H9 (cell line): ENCODE results near the gene NOL9. TPM values are rescaled to one million over a fixed set of nuclear protein-coding genes. Genes with fewer than 3 reads are reported as not detected.
A peak's percentile ranks its signal among the peaks of the same experiment; 100 is the strongest.

Experiments used
- DNase-seq: peaks from one replicate; pipeline ENCODE4 v3.0.0-alpha.2; 2017
- H2AFZ ChIP-seq: one replicate; pipeline ENCODE4 v1.6.1; 2013; ENCODE audit warnings: mild to moderate bottlenecking, low read length, control low read depth, moderate library complexity
- H2AK5ac ChIP-seq: 2 replicates; pipeline ENCODE4 v1.6.1; 2013; ENCODE audit warnings: low read length, control low read depth, mixed read lengths; ENCODE audit not compliant: insufficient read length
- H2BK120ac ChIP-seq: one replicate; pipeline ENCODE4 v1.6.1; 2013; ENCODE audit warnings: low read depth, mild to moderate bottlenecking, low read length, control low read depth, inconsistent platforms; ENCODE audit not compliant: poor library complexity, severe bottlenecking
- H2BK12ac ChIP-seq: 2 replicates; pipeline ENCODE4 v1.6.1; 2013; ENCODE audit warnings: low read length, control low read depth, mixed read lengths, low read depth; ENCODE audit not compliant: insufficient read length
- H2BK15ac ChIP-seq: 2 replicates; pipeline ENCODE4 v1.6.1; 2013; ENCODE audit warnings: low read depth, low read length, control low read depth
- H2BK20ac ChIP-seq: one replicate; pipeline ENCODE4 v1.6.1; 2013; ENCODE audit warnings: low read depth, mild to moderate bottlenecking, low read length, control low read depth, inconsistent platforms; ENCODE audit not compliant: poor library complexity, severe bottlenecking
- H2BK5ac ChIP-seq: 2 replicates; pipeline ENCODE4 v1.6.1; 2013; ENCODE audit warnings: low read length, control low read depth, mixed read lengths; ENCODE audit not compliant: insufficient read length
- H3K14ac ChIP-seq: 2 replicates; pipeline ENCODE4 v1.6.1; 2013; ENCODE audit warnings: low read length, control low read depth; ENCODE audit not compliant: insufficient read depth
- H3K18ac ChIP-seq: 2 replicates; pipeline ENCODE4 v1.6.1; 2013; ENCODE audit warnings: low read depth, mild to moderate bottlenecking, mixed read lengths, low read length, control low read depth; ENCODE audit not compliant: insufficient read length
- H3K23ac ChIP-seq: 2 replicates; pipeline ENCODE4 v1.6.1; 2013; ENCODE audit warnings: low read length, control low read depth, mixed read lengths, low read depth; ENCODE audit not compliant: insufficient read length
- H3K23me2 ChIP-seq: 2 replicates; pipeline ENCODE4 v1.6.1; 2013; ENCODE audit warnings: low read depth, mild to moderate bottlenecking, mixed read lengths, low read length, control low read depth; ENCODE audit not compliant: insufficient read length, poor library complexity, severe bottlenecking
- H3K27ac ChIP-seq: 2 replicates; pipeline ENCODE4 v1.5.1; 2013; ENCODE audit warnings: low read length, control low read depth, mixed read lengths, low read depth; ENCODE audit not compliant: insufficient read length
- H3K27me3 ChIP-seq: 2 replicates; pipeline ENCODE4 v1.6.1; 2013; ENCODE audit warnings: low read length, control low read depth, inconsistent platforms; ENCODE audit not compliant: insufficient read depth
- H3K4ac ChIP-seq: 2 replicates; pipeline ENCODE4 v1.6.1; 2013; ENCODE audit warnings: low read depth, mild to moderate bottlenecking, control low read depth, inconsistent platforms, low read length, moderate library complexity
- H3K4me1 ChIP-seq: 2 replicates; pipeline ENCODE4 v1.6.1; 2013; ENCODE audit warnings: low read length, control low read depth, inconsistent platforms; ENCODE audit not compliant: insufficient read depth
- H3K4me2 ChIP-seq: 2 replicates; pipeline ENCODE4 v1.6.1; 2013; ENCODE audit warnings: low read length, control low read depth, mixed read lengths; ENCODE audit not compliant: insufficient read length, insufficient read depth
- H3K56ac ChIP-seq: 2 replicates; pipeline ENCODE4 v1.6.1; 2013; ENCODE audit warnings: low read depth, mild to moderate bottlenecking, mixed read lengths, low read length, control low read depth; ENCODE audit not compliant: insufficient read length
- H3K79me1 ChIP-seq: 2 replicates; pipeline ENCODE4 v1.6.1; 2013; ENCODE audit warnings: low read depth, mild to moderate bottlenecking, moderate library complexity, low read length, control low read depth, inconsistent platforms; ENCODE audit not compliant: insufficient read depth, poor library complexity, severe bottlenecking
- H3K79me2 ChIP-seq: 2 replicates; pipeline ENCODE4 v1.6.1; 2013; ENCODE audit warnings: low read length, control low read depth, inconsistent platforms; ENCODE audit not compliant: insufficient read depth
- H3K9ac ChIP-seq: 2 replicates; pipeline ENCODE4 v1.6.1; 2013; ENCODE audit warnings: low read length, control low read depth, mixed read lengths; ENCODE audit not compliant: insufficient read length; ENCODE audit errors: extremely low read depth
- H3K9me3 ChIP-seq: one replicate; pipeline ENCODE4 v1.6.1; 2013; ENCODE audit warnings: low read depth, low read length, inconsistent platforms; ENCODE audit not compliant: control insufficient read depth
- H3T11ph ChIP-seq: one replicate; pipeline ENCODE4 v1.6.1; 2013; ENCODE audit warnings: mild to moderate bottlenecking, low read length, control low read depth, inconsistent platforms
- H4K20me1 ChIP-seq: one replicate; pipeline ENCODE4 v1.6.1; 2013; ENCODE audit not compliant: control insufficient read depth, insufficient read length, insufficient read depth
- H4K5ac ChIP-seq: 2 replicates; pipeline ENCODE4 v1.6.1; 2013; ENCODE audit warnings: low read depth, mild to moderate bottlenecking, mixed read lengths, low read length, control low read depth; ENCODE audit not compliant: insufficient read length
- H4K8ac ChIP-seq: replicated peaks from 2 replicates; pipeline ENCODE4 v1.6.1; 2013; ENCODE audit warnings: low read length, control low read depth, mixed read lengths, low read depth; ENCODE audit not compliant: insufficient read length
- H4K91ac ChIP-seq: 2 replicates; pipeline ENCODE4 v1.6.1; 2013; ENCODE audit warnings: low read depth, mild to moderate bottlenecking, moderate library complexity, mixed read lengths, low read length, control low read depth; ENCODE audit not compliant: insufficient read length
- H3K27ac Mint-ChIP-seq, 3 experiments: 2 replicates in 2 of 3; 3 replicates in 1 of 3; pipeline ENCODE4 v1.8.0; 2020 to 2021; ENCODE audit warnings: mixed read lengths in 3 of 3, mild to moderate bottlenecking in 1 of 3, moderate library complexity in 1 of 3
- H3K27me3 Mint-ChIP-seq: 2 replicates; pipeline ENCODE4 v1.8.0; 2021; ENCODE audit warnings: low read depth, mild to moderate bottlenecking, moderate library complexity, mixed read lengths
- H3K36me3 Mint-ChIP-seq, 3 experiments: 2 replicates in 2 of 3; 3 replicates in 1 of 3; pipeline ENCODE4 v1.8.0; 2020 to 2021; ENCODE audit warnings: low read depth in 3 of 3, mixed read lengths in 3 of 3; ENCODE audit not compliant: insufficient read depth in 1 of 3
- H3K4me1 Mint-ChIP-seq, 2 experiments: 2 replicates each; pipeline ENCODE4 v1.8.0; 2020; ENCODE audit warnings: mixed read lengths in 2 of 2
- H3K4me3 Mint-ChIP-seq, 2 experiments: 2 replicates in 1 of 2; 3 replicates in 1 of 2; pipeline ENCODE4 v1.8.0; 2020 to 2021; ENCODE audit warnings: mild to moderate bottlenecking in 2 of 2, mixed read lengths in 2 of 2, moderate library complexity in 1 of 2
- H3K9me3 Mint-ChIP-seq, 2 experiments: 2 replicates in 1 of 2; 3 replicates in 1 of 2; pipeline ENCODE4 v1.8.0; 2020; ENCODE audit warnings: mild to moderate bottlenecking in 2 of 2, mixed read lengths in 2 of 2, moderate library complexity in 1 of 2
- CTCF ChIP-seq: fragments of 200-600 bp; sonication (generic); conservative IDR thresholded peaks from 3 replicates; pipeline ENCODE4 v1.8.0; 2021; ENCODE audit warnings: antibody characterized with exemption, mild to moderate bottlenecking
- WGBS: extraction: QIAGEN DNeasy Blood & Tissue Kit; methylation state at CpG from one replicate; pipeline ENCODE4 v1.1.7; 2013; ENCODE audit warnings: missing lambda C conversion rate, low lambda C conversion rate, mixed read lengths; ENCODE audit not compliant: insufficient read length; ENCODE audit errors: extremely low coverage; 5-methylcytosine and 5-hydroxymethylcytosine counted together
- total RNA-seq: library from RNA; stranded (reverse); gene quantifications from 2 replicates; pipeline ENCODE4 v1.2.1, GENCODE V29; 2021

NOL9 gene
- total RNA-seq, 1 experiment from 2014 or later: 50.4 TPM

GRCh38 chr1:6591644-6592043 is 37.3 kb upstream of the NOL9 start:
- Histone ChIP-seq H2BK120ac (no peak overlapping the region), H3K27ac (no peak overlapping the region), H3K27me3 (no peaks in the 10 kb centered on the region), H4K91ac (no peak overlapping the region), H2AFZ (no peak overlapping the region), H2AK5ac (no peak overlapping the region), H3K23ac (no peak overlapping the region), H4K20me1 (no peaks in the 10 kb centered on the region), H3K4me2 (no peak overlapping the region), H3K4me1 (no peaks in the 10 kb centered on the region), H2BK15ac (no peak overlapping the region), H3K9ac (no peak overlapping the region), H3K4ac (no peak overlapping the region), H3K56ac (no peak overlapping the region), H3K14ac (no peak overlapping the region), H2BK20ac (no peak overlapping the region), H3K18ac (no peak overlapping the region), H3K23me2 (no peaks in the 10 kb centered on the region), H2BK12ac (no peak overlapping the region), H4K5ac (no peak overlapping the region), H3T11ph (no peak overlapping the region), H4K8ac (no peak overlapping the region), H3K79me1 (no peaks in the 10 kb centered on the region), H2BK5ac (no peak overlapping the region), H3K79me2 (no peaks in the 10 kb centered on the region), H3K9me3 (no peaks in the 10 kb centered on the region)
- H3K4me1 Mint-ChIP-seq: no peaks in the 10 kb centered on the region
- H3K4me3 Mint-ChIP-seq: no peak overlapping the region
- peaks cover 25 to 68% (median 60%) of the 10 kb centered on the region in 3 experiments; a peak in 6 of 7 replicates for H3K36me3 Mint-ChIP-seq
- H3K9me3 Mint-ChIP-seq: no peaks in the 10 kb centered on the region
- peak overlapping the region in 1 of 3 experiments; percentile 81; a peak in 1 of 7 replicates for H3K27ac Mint-ChIP-seq
- TF ChIP-seq CTCF: no peak
- no peak for DNase-seq
- H3K27me3 Mint-ChIP-seq: no peaks in the 10 kb centered on the region
- no CpG with 5 or more reads among the region's 6 CpGs for WGBS
